HepG2 (cell line): ENCODE data around the gene CLEC2A. TPM values are rescaled to one million over a fixed set of nuclear protein-coding genes. Genes with fewer than 3 reads are reported as not detected.

ENCODE experiments used
- ATAC-seq: fragments of 200-7000 bp; cut with Tn5 transposase; 3 replicates; pipeline ENCODE4 v1.9.1; 2020; ENCODE audit warnings: mild to moderate bottlenecking, moderate library complexity
- BruUV-seq: library from RNA; stranded (reverse); fragments of 400-500 nt; replicated peaks from 2 replicates; lab custom pipeline; 2021; lab: Mats Ljungman, UMichigan
- CTCF ChIA-PET: fragments of 300-600 bp; formaldehyde crosslinking; extraction: SDS; loops from one replicate; lab custom pipeline; 2021; ENCODE audit warnings: low total read pairs, inconsistent platforms, low intra/inter-chr PET ratio; lab: Yijun Ruan, JAX
- POLR2A ChIA-PET: fragments of 350-600 bp; sonication (Branson Sonifier 250); formaldehyde crosslinking; loops from one replicate; lab custom pipeline; 2020; ENCODE audit warnings: antibody characterized with exemption, inconsistent platforms; lab: Yijun Ruan, JAX
- DNase-seq: peaks from one replicate; pipeline ENCODE4 v3.0.0-alpha.2; 2015; ENCODE audit warnings: low spot score
- FAIRE-seq: peaks from 3 replicates; lab custom pipeline; 2011; peaks lifted over from hg19 to GRCh38; lab: Jason Lieb, UNC
- H2AFZ ChIP-seq: one replicate; pipeline ENCODE4 v1.6.1; 2011; ENCODE audit warnings: low read length, inconsistent platforms
- H3K27ac ChIP-seq: fragments of 300-600 bp; 3 replicates; pipeline ENCODE4 v1.8.0; 2011; ENCODE audit warnings: mixed run types, mild to moderate bottlenecking, mixed read lengths, low read length, inconsistent platforms; ENCODE audit not compliant: insufficient read depth; ENCODE audit errors: extremely low read length
- H3K27me3 ChIP-seq, 2 experiments: fragments of 200-600 bp in 1 of 2; 2 replicates in 1 of 2; 3 replicates in 1 of 2; pipeline versions ENCODE4 v1.6.0 to v1.8.0; 2011; ENCODE audit warnings: low read length in 2 of 2, mild to moderate bottlenecking in 2 of 2, moderate library complexity in 2 of 2, inconsistent platforms in 1 of 2; ENCODE audit not compliant: insufficient read depth in 2 of 2, control insufficient read depth in 1 of 2
- H3K36me3 ChIP-seq, 2 experiments: fragments of 200-600 bp in 1 of 2; replicated peaks in 1 of 2; 2 replicates in 1 of 2; 3 replicates in 1 of 2; pipeline versions ENCODE4 v1.5.1 to v1.8.0; 2011; ENCODE audit warnings: low read length in 2 of 2, inconsistent platforms in 1 of 2; ENCODE audit not compliant: insufficient read depth in 2 of 2, control insufficient read depth in 1 of 2
- H3K4me1 ChIP-seq: 2 replicates; pipeline ENCODE4 v1.5.1; 2012; ENCODE audit warnings: low read length, inconsistent platforms; ENCODE audit not compliant: insufficient read depth
- H3K4me2 ChIP-seq: 2 replicates; pipeline ENCODE4 v1.6.0; 2011; ENCODE audit warnings: low read depth, low read length, inconsistent platforms
- H3K4me3 ChIP-seq, 3 experiments: fragments of 200-600 bp in 1 of 3; sonication (generic), shearing (Covaris generic) in 1 of 3; replicated peaks in 1 of 3; 2 replicates each; pipeline ENCODE4 v1.5.1; 2011 to 2016; ENCODE audit warnings: low read length in 3 of 3, inconsistent platforms in 2 of 3, low read depth in 2 of 3, mild to moderate bottlenecking in 2 of 3, control low read depth in 1 of 3, mixed read lengths in 1 of 3; ENCODE audit not compliant: insufficient read depth in 1 of 3
- H3K79me2 ChIP-seq: one replicate; pipeline ENCODE4 v1.6.1; 2011; ENCODE audit warnings: low read length, inconsistent platforms; ENCODE audit not compliant: insufficient read depth
- H3K9ac ChIP-seq: 2 replicates; pipeline ENCODE4 v1.6.0; 2011; ENCODE audit warnings: mild to moderate bottlenecking, low read depth, low read length, inconsistent platforms; ENCODE audit not compliant: insufficient read depth
- H3K9me3 ChIP-seq: 2 replicates; pipeline ENCODE4 v1.5.1; 2012; ENCODE audit warnings: mild to moderate bottlenecking, low read length
- H4K20me1 ChIP-seq: 2 replicates; pipeline ENCODE4 v1.6.0; 2011; ENCODE audit warnings: inconsistent platforms, mild to moderate bottlenecking, low read length, moderate library complexity; ENCODE audit not compliant: insufficient read depth
- ESRRA ChIP-seq: sonication (generic); formaldehyde crosslinking; IDR thresholded peaks from 2 replicates; pipeline ENCODE4 v1.5.1; 2020; ENCODE audit warnings: mild to moderate bottlenecking, low read depth, missing genetic modification reagents
- HNRNPUL1 ChIP-seq: fragments of 200-400 bp; formaldehyde crosslinking; IDR thresholded peaks from 2 replicates; pipeline ENCODE4 v1.6.1; 2017; ENCODE audit warnings: low read depth, mild to moderate bottlenecking, low read length, moderate library complexity
- PBX3 ChIP-seq: sonication (generic); formaldehyde crosslinking; IDR thresholded peaks from 2 replicates; pipeline ENCODE4 v1.8.1; 2023; ENCODE audit warnings: missing genetic modification reagents, inconsistent platforms, borderline replicate concordance
- PPARG ChIP-seq: conservative IDR thresholded peaks from 2 replicates; pipeline ENCODE4 v1.6.1; 2016; ENCODE audit warnings: missing biosample characterization, missing genetic modification reagents
- ZBTB4 ChIP-seq: sonication (generic); formaldehyde crosslinking; IDR thresholded peaks from 2 replicates; pipeline ENCODE4 v1.4.0; 2020; ENCODE audit warnings: missing genetic modification reagents, mild to moderate bottlenecking, borderline replicate concordance
- ZBTB40 ChIP-seq, 2 experiments: fragments of 450-650 bp in 1 of 2; sonication (generic) in 1 of 2; formaldehyde crosslinking in 1 of 2; IDR thresholded peaks; 2 replicates each; pipeline versions ENCODE4 v1.6.1 to v1.8.0; 2016 to 2022; ENCODE audit warnings: antibody characterized with exemption in 1 of 2, mild to moderate bottlenecking in 1 of 2, missing genetic modification reagents in 1 of 2
- ZNF251 ChIP-seq: sonication (generic); formaldehyde crosslinking; IDR thresholded peaks from 2 replicates; pipeline ENCODE4 v1.9.0; 2021; ENCODE audit warnings: mild to moderate bottlenecking, missing genetic modification reagents
- ZNF260 ChIP-seq: sonication (generic); formaldehyde crosslinking; IDR thresholded peaks from 2 replicates; pipeline ENCODE4 v1.4.0; 2020; ENCODE audit warnings: missing genetic modification reagents, low read depth, mild to moderate bottlenecking, borderline replicate concordance
- ZNF580 ChIP-seq: IDR thresholded peaks from 2 replicates; pipeline ENCODE4 v1.6.1; 2016; ENCODE audit warnings: low read depth, borderline replicate concordance
- WGBS: methylation state at CpG from one replicate; pipeline ENCODE4 v1.1.6; 2017; ENCODE audit warnings: low lambda C conversion rate; 5-methylcytosine and 5-hydroxymethylcytosine counted together
- in situ Hi-C: cut with HindIII; loops from 2 replicates; pipeline ENCODE4 v1.10.0; 2017; ENCODE audit warnings: low pct_unique_long_range_greater_than_20kb; ENCODE audit not compliant: extremely low pct_ligation_motif_present
- intact Hi-C: fragments of 100-400 bp; cut with micrococcal nuclease; formaldehyde crosslinking; loops from one replicate; pipeline ENCODE4 v1.10.0; 2022; ENCODE audit not compliant: unreplicated experiment
- polyA plus RNA-seq, 8 experiments: library from polyadenylated mRNA; depleted of rRNA in 3 of 8; stranded (reverse) in 7 of 8; unstranded in 1 of 8; fragments of >200 nt; fragmentation: Illumina TruSeq in 4 of 8; extraction: Trizol in 4 of 8; gene quantifications; 2 replicates each; pipeline versions ENCODE4 v1.2.1 to v1.2.3, GENCODE V29; 2011 to 2016; ENCODE audit warnings: low read depth in 4 of 8, missing spikeins in 1 of 8, mixed read lengths in 1 of 8; ENCODE audit not compliant: insufficient read depth in 1 of 8
- total RNA-seq, 5 experiments: library from RNA; depleted of rRNA; stranded (reverse); fragments of >200 nt; fragmentation: Illumina TruSeq; extraction: Trizol; gene quantifications; 2 replicates each; pipeline ENCODE4 v1.2.3, GENCODE V29; 2016; ENCODE audit warnings: low read depth in 1 of 5

CLEC2A gene
- total and polyA plus RNA-seq, 2 of the 13 experiments (the other 11 are each of a cell fraction or from before 2014, with no cell fraction given) = not detected

GRCh38 chr12:9935026-9935425 is 2.9 kb upstream of the CLEC2A start:
- Histone ChIP-seq H3K4me3 (no peak overlapping the region), H3K9me3 (no peaks in the 10 kb centered on the region), H3K27ac (no peak overlapping the region), H4K20me1 (no peaks in the 10 kb centered on the region), H3K36me3 (no peaks in the 10 kb centered on the region), H3K4me2 (no peak overlapping the region), H2AFZ (no peak overlapping the region), H3K79me2 (no peaks in the 10 kb centered on the region), H3K27me3 (no peaks in the 10 kb centered on the region; a peak in 1 of 5 replicates), H3K4me1 (no peaks in the 10 kb centered on the region), H3K9ac (no peak overlapping the region)
- intact Hi-C loops = no loop called here
- WGBS = 36% methylated on average over 2 of the region's 2 CpGs
- no peak for ATAC-seq
- in situ Hi-C loops = no loop called here
- FAIRE-seq = no peak
- no TSS peak for BruUV-seq
- POLR2A ChIA-PET = no interaction called here
- no peak for DNase-seq
- CTCF ChIA-PET = no interaction called here
- no peak for TF ChIP-seq ESRRA (CRISPR knock-in tag)
- TF ChIP-seq ZNF580 = no peak
- TF ChIP-seq HNRNPUL1 = no peak
- TF ChIP-seq ZBTB40 (IDR thresholded peaks at IDR 0.05) = no peak
- TF ChIP-seq ZBTB40 (CRISPR knock-in tag; IDR thresholded peaks at IDR 0.05) = no peak
- no peak for TF ChIP-seq ZNF251 (CRISPR knock-in tag)
- no peak for TF ChIP-seq ZNF260 (CRISPR knock-in tag)
- TF ChIP-seq PPARG = no peak
- TF ChIP-seq PBX3 = no peak
- no peak for TF ChIP-seq ZBTB4 (CRISPR knock-in tag)
